HG03575 (cell line): ENCODE results near the gene TPD52L2.

Experiments used
- ATAC-seq: cut with Tn5 transposase; IDR thresholded peaks from one replicate; pipeline ENCODE4 v1.9.1; 2021; ENCODE audit not compliant: unreplicated experiment, insufficient number of reproducible peaks, low FRiP score; ENCODE audit errors: extremely low read depth

TPD52L2 gene

GRCh38 chr20:63833776-63834490, 31.1 kb upstream of the TPD52L2 start:
- no peak for ATAC-seq

- ATAC-seq: no peak
Measured at GRCh38 chr20:63834491-63834880, 30.6 kb upstream of the TPD52L2 start.

GRCh38 chr20:63835021-63835858, 29.8 kb upstream of the TPD52L2 start:
- ATAC-seq: no peak

- no peak for ATAC-seq
Measured at GRCh38 chr20:63836458-63837344, 28.4 kb upstream of the TPD52L2 start.

GRCh38 chr20:63837479-63837878, 27.6 kb upstream of the TPD52L2 start:
- no peak for ATAC-seq

- ATAC-seq: no peak
Measured at GRCh38 chr20:63839620-63840019, 25.4 kb upstream of the TPD52L2 start.

- ATAC-seq: no peak
Measured at GRCh38 chr20:63840405-63840828, 24.7 kb upstream of the TPD52L2 start.

GRCh38 chr20:63842258-63842657, 22.8 kb upstream of the TPD52L2 start:
- no peak for ATAC-seq

- no peak for ATAC-seq
Measured at GRCh38 chr20:63843222-63843621, 21.8 kb upstream of the TPD52L2 start.

- ATAC-seq: no peak
Measured at GRCh38 chr20:63843778-63844177, 21.3 kb upstream of the TPD52L2 start.

- no peak for ATAC-seq
Measured at GRCh38 chr20:63844511-63844991, 20.5 kb upstream of the TPD52L2 start.

GRCh38 chr20:63846128-63846771, 18.8 kb upstream of the TPD52L2 start:
- no peak for ATAC-seq

GRCh38 chr20:63846888-63847236, 18.2 kb upstream of the TPD52L2 start:
- no peak for ATAC-seq

GRCh38 chr20:63847237-63848002, 17.6 kb upstream of the TPD52L2 start:
- ATAC-seq: no peak

GRCh38 chr20:63848003-63848911, 16.8 kb upstream of the TPD52L2 start:
- ATAC-seq: no peak

GRCh38 chr20:63850689-63851547, 14.2 kb upstream of the TPD52L2 start:
- ATAC-seq: no peak
